LNCAP (cell line): ENCODE measurements around the gene SAMD11.

Experiments
- CTCF ChIP-seq: fragments of 450-650 bp; IDR thresholded peaks from 2 replicates; pipeline ENCODE4 v1.5.1; 2017; ENCODE audit warnings: mild to moderate bottlenecking

Gene SAMD11, protein sequence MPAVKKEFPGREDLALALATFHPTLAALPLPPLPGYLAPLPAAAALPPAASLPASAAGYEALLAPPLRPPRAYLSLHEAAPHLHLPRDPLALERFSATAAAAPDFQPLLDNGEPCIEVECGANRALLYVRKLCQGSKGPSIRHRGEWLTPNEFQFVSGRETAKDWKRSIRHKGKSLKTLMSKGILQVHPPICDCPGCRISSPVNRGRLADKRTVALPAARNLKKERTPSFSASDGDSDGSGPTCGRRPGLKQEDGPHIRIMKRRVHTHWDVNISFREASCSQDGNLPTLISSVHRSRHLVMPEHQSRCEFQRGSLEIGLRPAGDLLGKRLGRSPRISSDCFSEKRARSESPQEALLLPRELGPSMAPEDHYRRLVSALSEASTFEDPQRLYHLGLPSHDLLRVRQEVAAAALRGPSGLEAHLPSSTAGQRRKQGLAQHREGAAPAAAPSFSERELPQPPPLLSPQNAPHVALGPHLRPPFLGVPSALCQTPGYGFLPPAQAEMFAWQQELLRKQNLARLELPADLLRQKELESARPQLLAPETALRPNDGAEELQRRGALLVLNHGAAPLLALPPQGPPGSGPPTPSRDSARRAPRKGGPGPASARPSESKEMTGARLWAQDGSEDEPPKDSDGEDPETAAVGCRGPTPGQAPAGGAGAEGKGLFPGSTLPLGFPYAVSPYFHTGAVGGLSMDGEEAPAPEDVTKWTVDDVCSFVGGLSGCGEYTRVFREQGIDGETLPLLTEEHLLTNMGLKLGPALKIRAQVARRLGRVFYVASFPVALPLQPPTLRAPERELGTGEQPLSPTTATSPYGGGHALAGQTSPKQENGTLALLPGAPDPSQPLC

GRCh38 chr1:923131-923990 is at the start of gene SAMD11:
TSS of gene SAMD11 (plus strand) at chr1:923923. CDS start at chr1:924432, 509 bp downstream.
- TF ChIP-seq CTCF, result no peak

DNA sequence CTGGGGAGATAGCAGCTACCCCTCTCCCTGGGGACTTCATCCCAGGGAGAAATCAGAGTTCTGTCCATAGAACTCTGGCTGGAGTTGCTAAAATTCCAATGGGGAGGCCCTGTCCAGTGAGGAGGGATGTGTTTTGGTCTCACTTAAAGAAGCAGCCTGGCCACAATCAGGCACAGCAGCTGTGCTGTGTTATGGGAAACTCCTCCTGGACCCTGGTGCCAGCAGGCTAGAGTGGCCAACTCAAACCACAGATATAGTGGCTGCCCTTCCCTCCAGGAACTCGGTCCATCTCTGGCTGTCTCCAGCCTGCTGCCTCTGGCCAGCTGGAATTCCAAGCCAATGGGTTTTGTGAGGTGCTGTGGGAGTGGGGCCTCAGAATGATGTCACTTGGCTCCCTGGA is 37.4 kb upstream of the SAMD11 start:
- TF ChIP-seq CTCF, result no peak

DNA sequence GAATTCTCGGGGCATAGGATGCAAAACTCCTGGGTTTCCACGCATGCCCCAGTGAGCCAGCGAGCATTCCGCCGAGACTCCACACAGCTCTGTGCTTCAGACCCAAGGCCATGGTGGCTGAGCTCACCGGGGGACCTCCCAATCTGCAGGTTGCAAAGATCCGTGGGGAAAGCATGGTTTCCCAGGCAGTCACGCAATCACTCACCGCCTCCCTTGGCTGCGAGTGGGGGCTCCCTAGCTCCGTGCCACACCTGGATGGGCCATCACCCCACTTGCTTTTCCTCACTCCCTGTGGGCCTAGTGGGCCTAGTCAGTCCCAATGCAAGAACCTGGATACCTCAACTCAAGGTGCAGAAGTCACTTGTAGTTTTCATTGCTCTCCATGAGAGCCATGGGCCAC is 37.0 kb upstream of the SAMD11 start:
- TF ChIP-seq CTCF, result no peak

GRCh38 chr1:888297-888696 is 35.4 kb upstream of the SAMD11 start:
- no peak for TF ChIP-seq CTCF

DNA sequence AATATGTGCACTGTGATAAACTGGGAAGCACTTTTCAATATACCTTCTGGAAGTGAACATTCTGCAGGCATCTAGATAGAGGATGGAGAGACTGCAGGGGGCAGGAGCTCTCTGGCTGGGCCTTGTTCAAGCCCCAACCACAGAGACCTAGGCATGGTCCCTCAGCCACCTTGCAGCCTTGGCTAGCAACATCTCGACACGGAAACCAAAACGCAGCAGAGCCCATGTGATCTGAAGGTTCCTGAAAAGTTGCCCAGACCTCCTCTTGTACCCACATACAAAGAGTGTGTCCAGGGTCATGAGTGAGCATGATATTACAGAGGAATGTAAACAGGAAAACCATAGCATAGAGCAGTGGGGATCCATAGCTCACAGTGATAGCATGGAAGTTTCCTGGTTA is 33.1 kb upstream of the SAMD11 start:
- no peak for TF ChIP-seq CTCF

DNA sequence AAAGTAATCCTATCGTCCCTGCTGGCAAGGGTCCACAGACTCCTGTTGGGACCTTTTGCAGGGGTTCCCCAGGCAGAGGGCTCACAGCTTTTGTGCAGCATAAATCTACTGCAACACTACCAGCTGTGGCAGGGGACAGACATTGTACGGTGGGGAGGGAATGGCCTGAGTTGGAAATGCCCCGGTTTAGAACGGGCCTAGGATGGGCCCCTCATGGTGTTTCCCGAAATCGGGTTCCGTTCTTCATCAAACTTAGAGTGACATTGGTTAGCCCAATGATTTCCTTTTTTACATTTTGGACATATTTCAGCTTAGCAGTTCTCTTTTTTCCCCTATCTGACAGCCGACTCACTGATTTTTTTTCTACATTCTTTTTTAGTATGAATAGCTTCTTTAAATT is 26.5 kb upstream of the SAMD11 start:
- TF ChIP-seq CTCF, result no peak

- TF ChIP-seq CTCF, result no peak
These were observed 23.9 kb upstream of the SAMD11 start for GRCh38 chr1:899636-900317.
